Stimulated activated CD4-positive, alpha-beta T cell treated with anti-CD3 and anti-CD28 coated beads, Interleukin-2, amount 100 ng/mL, for 24 hours (primary cell): ENCODE results near the gene RRAD.

Experiments
- DNase-seq, 2 donors: peaks; one replicate each; pipeline ENCODE4 v3.0.0-alpha.2; 2020

The RRAD gene

GRCh38 chr16:66914541-66914940 is 10.8 kb downstream of the RRAD start:
- DNase-seq, result no peak

- DNase-seq, result no peak
Measured at GRCh38 chr16:66913711-66914110, 11.6 kb downstream of the RRAD start.

GRCh38 chr16:66913081-66913480 is 12.3 kb downstream of the RRAD start:
- no peak for DNase-seq

GRCh38 chr16:66911801-66912200 is 13.5 kb downstream of the RRAD start:
- DNase-seq, result no peak

- no peak for DNase-seq
Measured at GRCh38 chr16:66911112-66911511, 14.2 kb downstream of the RRAD start.

- no peak for DNase-seq
Measured at GRCh38 chr16:66910175-66910940, 15.0 kb downstream of the RRAD start.

GRCh38 chr16:66908762-66909559 is 16.4 kb downstream of the RRAD start:
- no peak for DNase-seq

GRCh38 chr16:66908116-66908515 is 17.2 kb downstream of the RRAD start:
- no peak for DNase-seq

- DNase-seq, result no peak
Measured at GRCh38 chr16:66906916-66907836, 18.2 kb downstream of the RRAD start.

- DNase-seq, result peak in 1 of 2 donors; percentile 48
Measured at GRCh38 chr16:66905633-66906539, 19.4 kb downstream of the RRAD start.

- DNase-seq, result no peak
Measured at GRCh38 chr16:66904846-66905632, 20.3 kb downstream of the RRAD start.

- no peak for DNase-seq
Measured at GRCh38 chr16:66904428-66904845, 20.9 kb downstream of the RRAD start.

- no peak for DNase-seq
Measured at GRCh38 chr16:66903544-66904427, 21.5 kb downstream of the RRAD start.

- DNase-seq, result no peak
Measured at GRCh38 chr16:66902648-66903543, 22.4 kb downstream of the RRAD start.

- DNase-seq, result no peak
Measured at GRCh38 chr16:66901626-66902025, 23.7 kb downstream of the RRAD start.

GRCh38 chr16:66900721-66901441 is 24.5 kb downstream of the RRAD start:
- DNase-seq, result no peak

- DNase-seq, result no peak
Measured at GRCh38 chr16:66899945-66900710, 25.2 kb downstream of the RRAD start.
